ENCODE results near the gene ZNF358.

GRCh38 chr19:7565332-7565731 is 49.4 kb downstream of the ZNF358 start:
- TF ChIP-seq POLR2AphosphoS5 (IDR thresholded peaks at IDR 0.05; ENCODE audit: low read depth, low read length) (no peak), CTCF (IDR thresholded peaks at IDR 0.05) (no peak)

Data from Panc1 (cell line).